ENCODE results near the gene HSF5.

HSF5 gene

DNA sequence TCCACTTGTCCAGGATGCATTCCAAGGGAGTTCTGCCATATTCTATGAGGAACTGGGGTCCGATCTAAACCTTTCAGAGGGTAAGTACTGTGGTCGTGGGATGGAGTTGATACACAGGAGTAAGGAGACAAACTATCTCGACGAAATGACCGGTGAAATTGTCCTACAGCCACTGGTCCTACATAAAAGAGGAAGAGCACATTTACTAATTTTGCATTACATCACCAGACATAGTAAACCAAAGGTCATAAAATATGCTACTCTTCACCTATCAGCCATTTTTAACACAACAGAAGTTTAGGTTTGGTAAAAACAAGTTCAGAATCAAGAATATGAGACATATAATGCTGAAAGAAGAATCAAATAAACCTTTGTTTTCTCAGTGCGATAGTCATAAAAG lies 8.1 kb downstream of the HSF5 start:
- DNase-seq, result no peak

DNA sequence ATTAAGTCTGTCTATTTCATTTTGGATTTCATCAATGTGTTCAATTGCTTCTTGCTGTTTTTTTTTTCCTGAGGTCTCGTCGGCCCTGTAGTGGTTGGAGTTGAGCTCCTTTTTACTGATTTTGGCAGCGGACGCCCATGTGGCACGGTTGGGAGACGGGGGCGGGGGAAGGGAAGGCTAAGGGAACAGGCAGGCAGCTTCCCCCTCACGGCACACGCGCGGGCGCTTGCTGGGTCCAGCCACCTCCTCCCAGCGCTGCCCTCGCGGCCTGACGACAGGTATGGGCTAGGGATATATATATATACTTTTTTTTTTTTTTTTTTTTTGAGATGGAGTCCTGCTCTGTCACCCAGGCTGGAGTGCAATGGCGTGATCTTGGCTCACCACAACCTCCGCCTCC lies 11.4 kb downstream of the HSF5 start:
- DNase-seq, result no peak

- DNase-seq, result no peak
Observed at GRCh38 chr17:58475985-58476384, 12.2 kb downstream of the HSF5 start.

DNA sequence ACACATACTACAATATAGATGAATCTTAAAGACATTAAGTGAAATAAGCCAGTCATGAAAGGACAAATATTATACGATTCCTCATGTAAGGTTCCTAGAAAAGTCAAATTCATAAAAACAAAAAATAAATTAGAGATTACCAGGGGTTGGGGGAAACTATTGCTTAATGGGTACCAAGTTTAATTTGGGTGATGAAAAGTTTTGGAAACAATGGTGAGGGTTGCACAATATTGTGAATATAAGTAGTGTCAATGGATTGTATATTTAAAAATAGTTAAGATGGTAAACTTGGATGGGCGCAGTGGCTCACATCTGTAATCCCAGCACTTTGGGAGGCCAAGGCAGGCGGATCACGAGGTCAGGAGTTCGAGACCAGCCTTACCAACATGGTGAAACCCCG lies 17.9 kb downstream of the HSF5 start:
- DNase-seq, result no peak

DNA sequence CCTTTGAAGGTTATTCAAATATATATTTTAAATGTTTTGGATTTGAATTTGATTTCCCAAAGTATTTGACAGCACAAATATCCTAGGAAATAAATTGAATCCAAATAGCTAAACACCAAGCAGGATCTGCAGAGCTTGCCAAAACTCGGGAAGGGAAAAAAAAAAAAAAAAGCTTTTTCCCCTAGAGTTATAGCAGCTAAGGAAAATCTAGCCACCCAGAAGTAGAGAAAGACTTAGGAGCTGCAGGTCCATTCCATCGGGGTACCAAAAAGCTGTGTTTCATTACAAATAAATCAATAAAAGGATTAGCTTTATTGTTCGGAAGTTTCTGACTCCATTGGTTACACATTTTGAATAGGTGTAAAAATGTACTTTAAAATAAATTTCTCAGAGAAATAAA lies 19.3 kb downstream of the HSF5 start:
- DNase-seq, result no peak

DNA sequence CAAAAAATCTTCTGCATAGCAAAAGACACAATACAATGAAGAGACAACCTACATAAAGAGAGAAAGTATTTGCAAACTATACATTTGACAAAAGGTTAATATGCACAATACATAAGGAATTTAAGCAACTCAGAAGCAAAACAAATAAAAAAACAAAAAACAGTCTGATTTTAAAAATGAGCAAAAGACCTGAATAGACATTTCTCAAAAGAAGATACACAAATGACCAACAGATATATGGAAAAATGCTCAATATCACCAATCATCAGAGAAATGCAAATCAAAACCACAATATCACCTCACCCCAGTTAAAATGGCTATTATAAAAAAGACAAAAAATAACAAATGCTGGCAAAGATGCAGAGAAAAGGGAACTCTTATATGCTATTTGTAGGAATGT lies 32.7 kb downstream of the HSF5 start:
- DNase-seq, result no peak

GRCh38 chr17:58452738-58453137 lies 35.5 kb downstream of the HSF5 start:
- DNase-seq, result no peak

DNA sequence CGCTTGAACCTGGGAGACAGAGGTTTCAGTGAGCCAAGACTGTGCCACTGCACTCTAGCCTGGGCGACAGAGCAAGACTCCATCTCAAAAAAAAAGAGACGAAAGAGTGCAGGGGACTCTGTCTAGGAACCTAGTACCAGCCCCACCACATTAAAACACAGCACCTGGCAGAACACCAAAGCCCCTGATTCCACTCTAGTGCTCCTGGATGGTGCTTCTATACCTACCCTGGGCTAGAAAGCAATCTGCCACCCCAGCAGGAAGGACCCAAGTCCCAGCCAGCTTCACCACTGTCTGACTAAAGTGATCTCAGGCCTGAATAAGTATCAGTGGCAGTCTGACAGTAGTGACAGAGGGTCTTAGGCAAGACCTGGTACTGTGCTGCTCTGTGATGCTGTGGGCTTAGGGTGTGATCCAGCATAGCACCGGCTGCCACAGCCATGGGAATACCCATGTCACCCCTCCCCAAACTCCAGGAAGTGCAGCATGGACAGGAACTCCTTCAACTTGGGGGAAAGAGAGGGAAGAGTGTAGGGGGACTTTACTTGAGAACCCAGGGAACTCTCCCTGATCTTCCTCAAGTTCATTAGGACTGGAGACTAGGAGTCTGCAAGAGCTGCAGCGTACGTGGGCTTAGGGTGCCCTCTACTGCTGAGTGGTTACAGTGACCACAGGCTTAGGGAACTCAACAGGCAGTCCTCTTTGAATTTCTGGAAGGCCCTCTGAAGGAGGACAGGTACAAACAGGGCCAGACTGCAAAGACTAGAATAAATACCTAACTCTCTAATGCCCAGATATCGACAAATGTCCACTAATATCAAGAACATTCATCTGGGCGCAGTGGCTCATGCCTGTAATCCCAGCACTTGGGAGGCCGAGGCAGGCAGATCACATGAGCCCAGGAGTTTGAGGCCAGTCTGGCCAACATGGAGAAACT lies 40.9 kb downstream of the HSF5 start:
- peak; percentile 88 for DNase-seq

- DNase-seq, result no peak
Observed at GRCh38 chr17:58446086-58446485, 42.1 kb downstream of the HSF5 start.

- no peak for DNase-seq
Observed at GRCh38 chr17:58436805-58437239, 51.4 kb downstream of the HSF5 start.

DNA sequence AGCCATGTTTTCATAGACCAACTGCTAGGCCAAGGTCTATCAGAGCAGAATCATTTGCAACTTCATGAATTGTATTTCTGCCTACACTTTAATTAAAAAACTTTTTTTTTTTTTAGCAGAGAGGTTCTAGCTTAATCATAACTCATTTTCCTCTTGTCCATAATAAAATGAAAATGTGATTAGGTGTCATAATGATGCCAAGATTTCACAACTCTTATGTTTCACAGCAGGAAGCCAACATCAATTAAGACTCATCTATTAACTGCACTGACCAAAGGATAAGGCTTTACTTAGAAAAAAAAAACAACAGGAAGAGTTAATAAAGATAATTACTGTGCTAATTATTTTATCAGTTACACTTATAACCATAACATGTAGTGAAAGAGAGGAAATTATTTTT lies 52.0 kb downstream of the HSF5 start:
- DNase-seq, result no peak

- no peak for DNase-seq
Observed at GRCh38 chr17:58432806-58433573, 55.2 kb downstream of the HSF5 start.

- DNase-seq, result no peak
Observed at GRCh38 chr17:58427807-58428206, 60.4 kb downstream of the HSF5 start.

GRCh38 chr17:58421711-58422110 lies 66.5 kb downstream of the HSF5 start:
- no peak for DNase-seq

- DNase-seq, result no peak
Observed at GRCh38 chr17:58420827-58421226, 67.4 kb downstream of the HSF5 start.

DNA sequence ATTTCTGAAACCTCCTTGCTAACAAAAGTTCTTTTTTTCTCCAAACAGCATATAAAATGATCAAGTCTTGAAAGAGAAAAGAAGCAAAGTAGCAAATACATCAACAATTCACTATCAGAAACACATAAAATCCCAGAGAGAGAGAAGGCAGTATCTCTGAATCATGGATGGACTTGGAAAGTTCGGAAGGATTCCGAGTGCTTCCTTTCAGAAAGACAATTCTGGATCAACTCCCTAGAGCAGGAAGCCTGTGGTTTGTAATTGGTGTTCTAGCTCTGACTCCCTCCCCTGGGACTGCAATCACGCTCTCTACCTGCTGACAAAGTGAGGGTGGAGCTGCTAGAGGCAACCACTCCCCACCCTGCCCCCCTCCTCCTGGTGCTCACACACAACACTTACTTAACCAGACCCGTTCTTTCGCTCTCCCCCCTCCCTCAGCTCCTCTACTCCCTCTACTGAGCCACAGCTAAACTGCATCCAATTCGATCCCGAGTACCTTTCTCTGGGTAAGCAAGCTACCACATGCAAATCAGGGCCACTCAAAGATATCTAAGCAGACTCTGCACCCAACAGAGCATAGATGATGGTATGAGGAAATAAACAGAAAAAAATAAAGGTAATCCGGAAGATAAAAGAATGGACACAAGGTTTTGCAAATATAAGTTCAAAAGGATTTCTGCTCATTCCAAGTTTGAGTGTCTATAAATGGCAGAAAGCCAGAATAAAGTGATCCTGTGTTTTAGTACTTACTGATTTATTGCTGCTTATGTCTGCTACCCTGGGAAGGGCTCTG lies 70.7 kb downstream of the HSF5 start, which contains the start of gene RNF43:
TSS of gene RNF43 (minus strand) at position 235 of the 793 bp plus-strand sequence. CDS start 1,957 bp downstream, outside the sequence.
- DNase-seq, result peak; percentile 99

- peak; percentile 28 for DNase-seq
Observed at GRCh38 chr17:58416937-58417299, 71.3 kb downstream of the HSF5 start.

DNA sequence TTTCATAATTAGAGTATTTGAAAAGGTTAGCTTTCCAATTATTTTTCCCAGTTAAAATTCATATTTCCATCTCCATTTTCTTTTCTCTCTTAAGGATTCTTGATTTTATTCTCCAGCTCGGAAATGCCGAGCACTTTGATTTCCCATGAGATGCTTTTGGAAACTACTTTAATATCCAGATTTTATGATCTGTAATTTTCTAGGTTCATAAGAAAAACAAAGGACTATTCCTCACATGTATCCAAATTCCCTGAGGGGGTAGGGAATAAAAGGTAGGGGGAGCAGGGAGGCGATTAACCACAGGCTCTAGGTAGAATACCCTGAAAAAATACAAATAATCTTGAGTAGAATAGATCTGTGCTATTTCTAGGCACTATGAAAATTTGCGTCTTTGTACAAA lies 71.8 kb downstream of the HSF5 start:
- DNase-seq, result no peak

- DNase-seq, result peak; percentile 61
Observed at GRCh38 chr17:58415371-58416055, 72.7 kb downstream of the HSF5 start.

DNA sequence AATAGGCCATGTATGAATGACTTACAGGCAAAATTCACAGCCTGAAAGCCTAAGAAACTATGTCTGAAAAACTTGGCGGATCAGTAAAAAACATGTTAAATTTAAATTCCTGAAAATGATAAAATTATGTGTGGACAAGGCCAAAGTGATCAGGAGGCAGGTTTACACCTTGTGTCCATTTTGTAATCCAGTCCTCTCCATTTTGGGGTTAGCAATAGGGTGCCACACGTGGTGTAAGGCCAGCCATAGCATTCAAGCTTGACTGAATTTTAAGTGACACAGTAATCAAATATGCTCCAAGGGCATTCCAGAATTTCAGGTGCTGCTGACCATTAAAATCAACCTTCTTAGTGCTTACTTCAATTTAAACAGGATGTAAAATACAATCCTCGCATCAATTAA lies 73.6 kb downstream of the HSF5 start:
- DNase-seq, result peak; percentile 11

DNA sequence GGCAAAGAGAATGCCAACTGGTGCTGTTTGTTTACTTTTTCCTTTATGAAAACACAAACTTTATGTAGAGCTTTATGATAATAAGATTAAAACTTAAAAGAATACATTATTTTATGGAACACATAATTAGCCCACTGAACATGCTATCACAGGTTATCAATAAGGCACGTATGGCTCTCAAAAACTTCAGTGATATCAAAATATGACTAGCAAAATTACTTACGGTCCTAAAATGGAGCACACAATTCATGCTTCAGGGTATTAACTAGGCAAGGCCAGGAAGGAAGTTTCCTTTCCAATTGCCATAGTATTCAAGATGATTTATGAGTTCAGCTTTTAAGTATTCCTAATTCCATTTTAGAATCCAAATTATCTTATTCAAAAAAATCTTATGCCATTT lies 74.5 kb downstream of the HSF5 start:
- no peak for DNase-seq

DNA sequence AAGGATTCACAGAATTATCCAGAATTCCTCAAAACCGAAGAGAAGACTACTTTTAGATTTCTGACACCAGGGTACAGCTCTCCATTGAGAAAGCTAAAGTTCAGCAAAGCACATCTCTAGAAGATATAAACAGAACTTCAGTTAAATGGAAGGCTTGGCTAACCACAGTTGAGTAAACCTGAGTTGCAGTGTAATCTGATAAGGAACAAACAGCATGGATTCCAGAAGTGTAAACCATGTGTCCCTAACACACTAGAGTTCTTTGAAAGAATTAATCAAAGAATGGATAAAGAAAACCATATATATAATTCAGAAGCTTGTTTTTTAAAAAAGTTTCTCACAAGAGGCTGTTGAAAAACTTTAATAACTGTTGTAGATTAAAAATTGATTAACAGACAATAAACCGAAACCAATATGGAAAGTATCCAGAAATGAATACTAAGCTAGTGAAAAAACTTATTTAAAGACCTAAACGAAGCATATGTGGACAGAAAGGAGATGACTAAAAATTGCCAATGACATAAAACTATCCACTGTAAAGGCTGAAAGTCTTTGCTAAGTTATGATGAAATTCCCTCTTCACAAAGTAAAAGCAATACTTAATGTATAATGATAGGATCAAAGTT lies 75.1 kb downstream of the HSF5 start:
- DNase-seq, result no peak

All from NCI-H510A treated with DMSO at 0.1 percent for 48 hours (cell line).